ENCODE results near the gene ARHGAP10. TPM values are rescaled to one million over a fixed set of nuclear protein-coding genes. Genes with fewer than 3 reads are reported as not detected.

The ARHGAP10 gene
- total and polyA plus RNA-seq, 10 of the 15 experiments (the other 5 are each of a cell fraction or from before 2014, with no cell fraction given) = 1.3 to 25.8 (median 17.2) TPM

DNA sequence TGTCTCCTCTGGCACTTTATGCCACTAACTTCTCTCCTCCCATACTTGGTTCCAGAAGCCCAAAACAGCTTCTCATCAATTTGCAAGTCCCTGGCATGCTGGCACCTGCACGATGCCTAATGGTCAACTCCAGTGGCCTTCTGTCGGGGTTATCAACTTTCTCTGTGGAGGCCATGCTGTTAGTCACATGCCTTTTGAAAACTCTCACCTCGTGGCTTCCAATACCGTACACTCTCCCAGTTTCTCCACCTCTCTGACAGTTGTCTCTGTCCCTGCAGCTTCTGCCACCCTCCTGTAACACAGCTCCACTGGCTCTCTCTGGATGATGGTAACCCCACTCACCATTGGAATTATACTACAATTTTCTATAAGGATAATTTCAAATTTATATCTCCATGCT is 386.3 kb downstream of the ARHGAP10 start (continued):
- TF ChIP-seq, protein P1, sequence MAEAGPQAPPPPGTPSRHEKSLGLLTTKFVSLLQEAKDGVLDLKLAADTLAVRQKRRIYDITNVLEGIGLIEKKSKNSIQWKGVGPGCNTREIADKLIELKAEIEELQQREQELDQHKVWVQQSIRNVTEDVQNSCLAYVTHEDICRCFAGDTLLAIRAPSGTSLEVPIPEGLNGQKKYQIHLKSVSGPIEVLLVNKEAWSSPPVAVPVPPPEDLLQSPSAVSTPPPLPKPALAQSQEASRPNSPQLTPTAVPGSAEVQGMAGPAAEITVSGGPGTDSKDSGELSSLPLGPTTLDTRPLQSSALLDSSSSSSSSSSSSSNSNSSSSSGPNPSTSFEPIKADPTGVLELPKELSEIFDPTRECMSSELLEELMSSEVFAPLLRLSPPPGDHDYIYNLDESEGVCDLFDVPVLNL (IDR thresholded peaks at IDR 0.05; ENCODE audit: low read depth, low read length) = no peak
- no peak for TF ChIP-seq CREB1 (IDR thresholded peaks at IDR 0.05; ENCODE audit: low read depth)

DNA sequence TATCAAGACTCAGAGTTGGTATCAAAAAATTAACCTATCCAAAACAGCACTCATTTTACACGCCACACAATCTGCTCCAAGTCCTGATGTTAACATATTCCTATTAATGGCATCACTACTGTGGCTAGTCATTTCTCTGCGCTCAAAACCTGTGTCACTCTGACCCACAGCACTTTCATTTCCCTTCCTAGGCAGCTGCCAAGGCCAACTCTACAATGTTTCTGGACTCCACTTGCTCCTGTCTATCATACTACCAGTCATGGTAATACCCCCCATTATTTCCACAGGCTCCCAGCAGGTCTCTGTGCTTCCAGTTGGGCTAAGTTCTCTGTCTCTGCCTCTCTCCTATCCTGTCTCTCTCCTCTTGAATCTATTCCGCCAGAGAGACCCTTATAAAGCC is 386.7 kb downstream of the ARHGAP10 start:
- ChIA-PET SMC1A (ENCODE audit: uncharacterized antibody, unreplicated experiment) (no interaction called here), RAD21 (ENCODE audit: unreplicated experiment) (no interaction called here), POLR2A (no interaction called here), CTCF (no interaction called here)
- in situ Hi-C loops (cut with MboI) = no loop called here
- intact Hi-C loops (cut with micrococcal nuclease; ENCODE audit: unreplicated experiment) = no loop called here
- Histone ChIP-seq H3K79me2 (ENCODE audit: control insufficient read depth, insufficient read depth, low read length) (no peaks in the 10 kb centered on the region), H3K27me3 (replicated peaks in 1 of 2; ENCODE audit: control insufficient read depth in 2 of 2, insufficient read depth in 2 of 2, low read length in 1 of 2) (no peaks in the 10 kb centered on the region), H4K20me1 (ENCODE audit: control insufficient read depth, insufficient read depth) (no peaks in the 10 kb centered on the region), H3K9me3 (replicated peaks; ENCODE audit: control insufficient read depth, insufficient read depth, low read length) (no peaks in the 10 kb centered on the region), H3K4me1 (ENCODE audit: control insufficient read depth, insufficient read depth, low read length) (no peaks in the 10 kb centered on the region), H3K9ac (ENCODE audit: control insufficient read depth, insufficient read depth, low read length) (no peak overlapping the region), H3K4me3 (no peak overlapping the region), H2AFZ (ENCODE audit: control insufficient read depth, low read depth, low read length) (no peak overlapping the region), H3K36me3 (ENCODE audit: control insufficient read depth in 2 of 2, insufficient read depth in 2 of 2, low read length in 1 of 2) (no peaks in the 10 kb centered on the region), H3K4me2 (ENCODE audit: control insufficient read depth, insufficient read depth) (no peak overlapping the region), H3K27ac (ENCODE audit: control insufficient read depth, insufficient read depth) (no peak overlapping the region)
- TF ChIP-seq, protein P2, sequence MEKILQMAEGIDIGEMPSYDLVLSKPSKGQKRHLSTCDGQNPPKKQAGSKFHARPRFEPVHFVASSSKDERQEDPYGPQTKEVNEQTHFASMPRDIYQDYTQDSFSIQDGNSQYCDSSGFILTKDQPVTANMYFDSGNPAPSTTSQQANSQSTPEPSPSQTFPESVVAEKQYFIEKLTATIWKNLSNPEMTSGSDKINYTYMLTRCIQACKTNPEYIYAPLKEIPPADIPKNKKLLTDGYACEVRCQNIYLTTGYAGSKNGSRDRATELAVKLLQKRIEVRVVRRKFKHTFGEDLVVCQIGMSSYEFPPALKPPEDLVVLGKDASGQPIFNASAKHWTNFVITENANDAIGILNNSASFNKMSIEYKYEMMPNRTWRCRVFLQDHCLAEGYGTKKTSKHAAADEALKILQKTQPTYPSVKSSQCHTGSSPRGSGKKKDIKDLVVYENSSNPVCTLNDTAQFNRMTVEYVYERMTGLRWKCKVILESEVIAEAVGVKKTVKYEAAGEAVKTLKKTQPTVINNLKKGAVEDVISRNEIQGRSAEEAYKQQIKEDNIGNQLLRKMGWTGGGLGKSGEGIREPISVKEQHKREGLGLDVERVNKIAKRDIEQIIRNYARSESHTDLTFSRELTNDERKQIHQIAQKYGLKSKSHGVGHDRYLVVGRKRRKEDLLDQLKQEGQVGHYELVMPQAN (conservative IDR thresholded peaks at IDR 0.05) = no peak
- TF ChIP-seq SMAD1 (IDR thresholded peaks at IDR 0.05; ENCODE audit: low read depth, partially characterized antibody) = no peak
- no peak for TF ChIP-seq IRF4 (IDR thresholded peaks at IDR 0.05; ENCODE audit: low read depth, low read length)
- TF ChIP-seq, protein P3, sequence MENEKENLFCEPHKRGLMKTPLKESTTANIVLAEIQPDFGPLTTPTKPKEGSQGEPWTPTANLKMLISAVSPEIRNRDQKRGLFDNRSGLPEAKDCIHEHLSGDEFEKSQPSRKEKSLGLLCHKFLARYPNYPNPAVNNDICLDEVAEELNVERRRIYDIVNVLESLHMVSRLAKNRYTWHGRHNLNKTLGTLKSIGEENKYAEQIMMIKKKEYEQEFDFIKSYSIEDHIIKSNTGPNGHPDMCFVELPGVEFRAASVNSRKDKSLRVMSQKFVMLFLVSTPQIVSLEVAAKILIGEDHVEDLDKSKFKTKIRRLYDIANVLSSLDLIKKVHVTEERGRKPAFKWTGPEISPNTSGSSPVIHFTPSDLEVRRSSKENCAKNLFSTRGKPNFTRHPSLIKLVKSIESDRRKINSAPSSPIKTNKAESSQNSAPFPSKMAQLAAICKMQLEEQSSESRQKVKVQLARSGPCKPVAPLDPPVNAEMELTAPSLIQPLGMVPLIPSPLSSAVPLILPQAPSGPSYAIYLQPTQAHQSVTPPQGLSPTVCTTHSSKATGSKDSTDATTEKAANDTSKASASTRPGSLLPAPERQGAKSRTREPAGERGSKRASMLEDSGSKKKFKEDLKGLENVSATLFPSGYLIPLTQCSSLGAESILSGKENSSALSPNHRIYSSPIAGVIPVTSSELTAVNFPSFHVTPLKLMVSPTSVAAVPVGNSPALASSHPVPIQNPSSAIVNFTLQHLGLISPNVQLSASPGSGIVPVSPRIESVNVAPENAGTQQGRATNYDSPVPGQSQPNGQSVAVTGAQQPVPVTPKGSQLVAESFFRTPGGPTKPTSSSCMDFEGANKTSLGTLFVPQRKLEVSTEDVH (IDR thresholded peaks at IDR 0.05; ENCODE audit: low read depth, partially characterized antibody) = no peak
- no peak for TF ChIP-seq RCOR1 (conservative IDR thresholded peaks at IDR 0.05; ENCODE audit: low read depth, low read length)
- TF ChIP-seq STAT3 (IDR thresholded peaks at IDR 0.05; ENCODE audit: low read depth, low read length) = no peak
- no peak for TF ChIP-seq MTA2 (IDR thresholded peaks at IDR 0.05; ENCODE audit: low read depth)
- no peak for TF ChIP-seq ZBED1 (IDR thresholded peaks at IDR 0.05; ENCODE audit: borderline replicate concordance)
- TF ChIP-seq KAT2A (conservative IDR thresholded peaks at IDR 0.05; ENCODE audit: control insufficient read depth, low read depth, low read length) = no peak
- no peak for TF ChIP-seq SIN3A (IDR thresholded peaks at IDR 0.05; ENCODE audit: low read depth, low read length)
- TF ChIP-seq, protein P4, sequence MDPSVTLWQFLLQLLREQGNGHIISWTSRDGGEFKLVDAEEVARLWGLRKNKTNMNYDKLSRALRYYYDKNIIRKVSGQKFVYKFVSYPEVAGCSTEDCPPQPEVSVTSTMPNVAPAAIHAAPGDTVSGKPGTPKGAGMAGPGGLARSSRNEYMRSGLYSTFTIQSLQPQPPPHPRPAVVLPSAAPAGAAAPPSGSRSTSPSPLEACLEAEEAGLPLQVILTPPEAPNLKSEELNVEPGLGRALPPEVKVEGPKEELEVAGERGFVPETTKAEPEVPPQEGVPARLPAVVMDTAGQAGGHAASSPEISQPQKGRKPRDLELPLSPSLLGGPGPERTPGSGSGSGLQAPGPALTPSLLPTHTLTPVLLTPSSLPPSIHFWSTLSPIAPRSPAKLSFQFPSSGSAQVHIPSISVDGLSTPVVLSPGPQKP (IDR thresholded peaks at IDR 0.05; ENCODE audit: low read depth, low read length) = no peak
- no peak for TF ChIP-seq SUZ12 (IDR thresholded peaks at IDR 0.05; ENCODE audit: unreplicated experiment)
- FAIRE-seq (no peak), DNase-seq (ENCODE audit: low read depth, low spot score) (no peak), ATAC-seq (peak; percentile 64)
- 2% methylated on average over 3 of the region's 3 CpGs for WGBS (ENCODE audit: insufficient coverage, insufficient replicate concordance, low lambda C conversion rate, missing lambda C conversion rate)
- BruUV-seq (replicated peaks) = no TSS peak

Measured in GM12878 (cell line).